Skeletal muscle cell (primary cell): ENCODE results near the gene BMP6.

ENCODE experiments used
- DNase-seq: peaks from one replicate; pipeline ENCODE4 v3.0.0-alpha.2; 2010; ENCODE audit warnings: low read depth
- H3K4me3 ChIP-seq: 2 replicates; pipeline ENCODE4 v1.5.1; 2011; ENCODE audit warnings: low read depth, mild to moderate bottlenecking, control low read depth, low read length, moderate library complexity

The BMP6 gene

DNA sequence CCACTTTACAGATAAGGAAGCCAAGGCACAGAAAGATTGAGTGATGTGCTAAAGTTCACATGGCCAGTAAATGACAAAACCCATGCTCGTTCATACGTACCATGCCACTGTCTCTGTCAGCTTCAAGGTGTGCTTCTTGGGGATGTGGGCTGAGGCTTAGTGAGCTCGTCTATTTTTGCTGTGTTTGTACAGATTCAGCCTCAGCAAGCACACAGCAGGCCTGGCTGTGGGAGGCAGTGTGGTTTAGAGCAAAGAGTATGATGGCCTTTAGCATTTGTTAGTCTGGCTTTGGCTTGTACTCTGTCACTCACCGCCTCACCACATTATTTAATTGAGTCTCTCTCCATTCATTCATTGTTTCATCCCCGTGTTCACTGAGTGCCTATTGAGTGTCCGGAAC, 55.3 kb downstream of the BMP6 start:
- no peak for DNase-seq
- H3K4me3 ChIP-seq = no peak overlapping the region

DNA sequence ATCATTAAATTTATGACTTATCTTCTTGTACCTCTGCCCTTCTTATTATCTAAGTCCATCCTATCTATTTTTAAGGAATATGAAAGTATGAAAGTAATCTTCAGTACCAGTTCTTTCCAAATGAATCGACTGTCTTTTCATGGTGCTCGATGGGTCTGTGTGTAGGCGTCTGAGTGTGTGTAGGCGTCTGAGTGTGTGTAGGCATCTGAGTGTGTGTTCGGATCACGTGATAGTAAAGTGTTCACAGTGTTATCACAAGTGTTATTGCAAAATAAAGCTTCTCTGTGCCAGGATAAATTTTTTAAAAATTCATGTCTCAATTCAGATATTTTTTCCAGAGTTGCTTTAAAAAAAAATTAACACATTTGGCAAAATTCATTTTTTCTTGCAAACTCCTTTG, 58.3 kb downstream of the BMP6 start:
- DNase-seq = no peak

DNA sequence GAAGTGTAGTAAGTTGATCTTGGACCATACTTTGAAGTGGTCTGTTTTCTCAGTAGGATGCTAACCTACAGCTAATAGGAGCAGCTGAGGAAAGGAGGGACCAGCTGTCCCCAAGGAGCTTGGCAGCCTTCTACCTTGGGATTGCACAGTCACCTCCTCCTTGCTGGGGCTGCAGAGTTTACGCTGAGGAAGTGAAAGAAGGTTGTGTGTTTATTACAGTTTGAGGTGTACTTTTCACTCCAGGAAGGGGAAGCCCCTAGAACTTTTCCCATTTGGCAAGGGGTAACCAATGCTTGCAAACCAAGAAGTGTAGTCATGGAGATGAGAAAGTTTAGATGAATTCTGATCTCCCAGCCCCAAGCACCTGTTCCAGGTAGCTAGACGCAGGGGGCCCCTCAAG, 58.8 kb downstream of the BMP6 start:
- no peak overlapping the region for H3K4me3 ChIP-seq
- no peak for DNase-seq

More for the DNA sequence above, 58.3 kb downstream of the BMP6 start:
- no peak overlapping the region for H3K4me3 ChIP-seq

DNA sequence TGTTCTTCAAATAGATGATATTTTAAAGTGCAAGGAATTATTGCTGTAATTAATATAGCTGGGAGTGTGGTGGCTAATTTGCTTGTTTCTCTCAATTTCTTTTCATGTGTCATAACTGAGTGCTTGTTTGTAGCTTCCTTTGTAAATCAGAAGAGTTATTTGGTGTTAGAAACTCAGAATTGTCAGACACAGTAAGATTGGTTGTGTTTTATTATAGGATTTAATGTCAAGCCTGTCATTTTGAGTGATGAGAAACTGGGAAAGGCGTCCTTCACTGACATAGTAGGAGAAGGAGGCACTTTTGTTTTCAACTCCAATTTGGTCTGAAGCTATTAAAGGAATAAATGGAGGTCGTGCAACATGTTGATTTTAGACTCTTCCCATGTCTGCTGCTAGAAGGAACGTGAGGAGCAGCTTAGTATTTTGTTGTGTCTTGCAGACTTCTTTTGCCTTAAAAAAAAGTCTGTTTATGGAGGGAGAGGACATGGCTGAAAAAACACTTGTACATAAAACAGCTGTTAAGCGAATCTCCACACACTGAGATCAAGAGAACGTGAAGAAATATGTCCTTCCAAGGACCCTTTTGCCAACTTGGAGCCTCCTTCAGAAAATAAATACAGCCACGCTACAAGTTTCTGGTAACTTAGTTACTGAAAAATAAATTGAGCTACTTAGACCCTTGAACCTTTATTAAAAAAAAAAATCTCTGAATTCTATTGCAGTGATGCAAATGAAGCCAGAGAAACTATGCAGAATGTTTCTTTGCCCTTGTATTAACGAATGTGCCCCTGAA, 59.5 kb downstream of the BMP6 start:
- H3K4me3 ChIP-seq = no peak overlapping the region
- no peak for DNase-seq

DNA sequence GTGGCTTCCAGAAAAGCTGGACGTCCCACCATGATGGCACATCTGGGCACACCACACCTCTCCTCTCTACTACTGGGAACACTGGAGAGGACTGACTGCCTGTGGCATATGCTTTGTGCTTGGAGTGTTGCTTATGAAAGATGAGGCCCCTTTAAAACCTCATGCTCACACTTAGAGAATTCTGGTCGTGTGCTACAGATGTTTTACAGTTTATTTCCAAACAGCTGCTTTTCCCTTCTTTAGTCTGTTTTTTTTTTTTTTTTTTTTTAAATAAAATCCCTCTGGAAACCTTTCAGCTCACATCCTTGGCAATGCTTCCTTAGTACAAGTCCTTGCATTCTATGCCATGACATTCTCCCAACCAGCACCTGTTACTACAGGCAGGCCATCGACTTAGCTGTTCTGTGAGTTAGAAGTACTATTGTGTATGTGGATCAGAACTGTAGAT, 60.3 kb downstream of the BMP6 start:
- H3K4me3 ChIP-seq = no peak overlapping the region
- DNase-seq = no peak

DNA sequence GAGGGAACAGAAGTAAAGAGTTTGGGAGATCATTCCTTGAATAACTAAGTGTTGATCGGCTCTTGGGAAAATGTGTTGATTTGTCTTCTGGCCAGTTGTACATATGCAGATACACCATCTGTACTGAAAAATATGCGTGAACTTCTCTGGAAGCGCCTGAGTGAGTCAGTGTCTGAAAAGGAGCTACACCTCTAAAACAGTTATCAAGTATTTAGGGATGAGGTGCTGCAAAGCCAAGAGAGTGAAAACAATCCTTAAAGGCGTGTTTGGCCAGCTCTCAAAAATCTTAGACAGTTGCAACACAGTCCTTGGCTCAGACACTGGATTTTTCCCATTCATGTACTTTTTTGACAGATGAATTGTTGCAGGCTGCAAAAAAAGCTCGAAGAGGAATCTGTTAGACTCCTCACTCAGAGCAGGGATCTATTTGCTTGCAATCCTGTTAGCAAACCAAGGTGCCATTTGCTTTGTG, 61.3 kb downstream of the BMP6 start:
- peak; percentile 77 for DNase-seq
- H3K4me3 ChIP-seq = no peak overlapping the region

DNA sequence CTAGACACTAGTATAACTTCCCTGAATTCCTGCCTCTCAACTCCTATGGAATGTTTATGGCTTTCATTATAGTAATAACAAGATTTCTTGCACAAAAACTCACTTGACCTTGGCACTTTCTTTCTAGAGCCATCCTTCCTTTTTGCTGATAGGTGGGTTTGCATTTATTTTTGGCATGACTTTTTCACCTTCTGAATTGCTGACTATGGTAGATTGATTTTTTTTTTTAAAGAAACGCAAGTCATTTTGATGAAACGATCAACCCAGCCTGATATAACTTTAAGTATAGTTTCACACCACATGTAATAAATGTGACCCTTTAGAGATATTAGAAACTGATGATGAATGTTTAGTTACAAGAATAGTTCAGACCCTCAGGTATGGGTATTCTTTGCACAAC, 61.8 kb downstream of the BMP6 start:
- H3K4me3 ChIP-seq = no peak overlapping the region
- no peak for DNase-seq

DNA sequence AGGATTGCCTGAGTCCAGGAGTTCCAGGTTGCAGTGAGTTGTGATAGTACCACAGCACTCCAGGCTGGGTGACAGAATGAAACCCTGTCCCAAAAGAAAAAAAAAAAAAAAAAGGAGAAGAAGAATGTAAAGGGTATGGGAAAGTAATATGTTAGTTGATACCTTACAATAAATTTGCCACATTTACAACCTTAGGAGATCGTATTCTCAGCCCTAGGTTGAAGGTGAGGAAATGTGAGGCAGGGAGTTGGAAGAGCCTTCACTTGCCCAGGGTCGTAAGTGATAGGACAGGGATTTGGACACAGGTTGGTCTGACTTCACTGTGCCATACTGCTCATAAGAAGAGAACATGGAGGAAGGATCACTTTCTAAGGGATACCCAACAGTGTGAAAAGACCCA, 68.6 kb downstream of the BMP6 start:
- no peak for DNase-seq
- H3K4me3 ChIP-seq = no peak overlapping the region

DNA sequence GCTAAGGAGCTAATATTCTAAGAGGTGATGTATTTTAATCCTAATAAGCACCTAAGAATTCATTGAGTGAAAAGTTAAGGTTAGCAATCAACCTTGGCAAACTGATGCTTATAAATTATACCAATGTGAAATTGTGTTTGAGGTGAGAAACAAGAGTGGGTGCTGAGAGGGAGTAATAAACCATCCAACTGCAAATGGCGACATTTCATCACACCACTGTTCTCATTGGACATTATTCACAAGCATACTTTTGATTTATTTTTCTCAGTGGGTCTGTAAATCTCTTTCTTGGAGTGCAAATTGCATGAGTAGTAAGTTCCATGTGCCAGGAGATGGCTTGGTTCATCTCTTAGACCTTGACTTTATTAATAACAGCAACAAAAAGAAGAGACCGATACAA, 71.5 kb downstream of the BMP6 start:
- DNase-seq = no peak
- no peak overlapping the region for H3K4me3 ChIP-seq

DNA sequence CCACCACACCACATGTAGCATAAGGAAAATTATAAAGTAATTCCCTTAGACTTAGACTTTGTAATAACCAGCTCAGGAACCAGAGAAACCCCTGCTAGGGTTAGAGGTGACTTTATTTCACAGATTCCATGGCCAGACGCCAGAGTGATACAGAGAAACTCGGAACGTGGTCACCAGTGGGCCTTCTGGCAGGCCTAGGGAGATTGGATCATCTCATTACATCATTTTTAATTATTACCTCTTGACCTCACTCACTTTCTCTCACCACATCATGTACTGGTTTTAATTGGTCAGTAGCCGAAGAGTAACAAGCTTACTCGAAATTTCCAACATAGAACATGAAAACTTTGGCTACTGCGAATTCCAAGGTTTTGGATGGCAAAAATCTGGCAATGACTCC, 72.9 kb downstream of the BMP6 start:
- H3K4me3 ChIP-seq = no peak overlapping the region
- no peak for DNase-seq

DNA sequence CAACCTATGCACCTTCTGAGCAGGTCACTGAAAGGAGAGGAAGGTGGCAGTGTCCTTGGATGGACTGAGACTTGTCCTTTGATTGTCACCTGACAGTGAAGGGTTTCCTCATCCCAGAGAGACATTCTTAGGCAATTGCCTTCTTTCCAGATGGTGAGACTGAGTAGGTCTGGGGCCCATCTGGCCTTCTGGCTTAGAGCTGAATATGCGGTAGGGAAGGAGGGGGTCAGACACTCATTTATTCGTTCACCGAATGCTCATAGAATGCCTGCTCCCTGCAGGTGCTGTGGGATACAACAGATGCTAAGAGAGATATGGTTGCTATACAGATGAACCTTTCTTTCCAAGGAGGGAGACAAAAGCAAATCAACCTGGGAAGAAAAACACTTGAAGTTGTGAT, 76.8 kb downstream of the BMP6 start:
- DNase-seq = no peak
- H3K4me3 ChIP-seq = no peak overlapping the region

DNA sequence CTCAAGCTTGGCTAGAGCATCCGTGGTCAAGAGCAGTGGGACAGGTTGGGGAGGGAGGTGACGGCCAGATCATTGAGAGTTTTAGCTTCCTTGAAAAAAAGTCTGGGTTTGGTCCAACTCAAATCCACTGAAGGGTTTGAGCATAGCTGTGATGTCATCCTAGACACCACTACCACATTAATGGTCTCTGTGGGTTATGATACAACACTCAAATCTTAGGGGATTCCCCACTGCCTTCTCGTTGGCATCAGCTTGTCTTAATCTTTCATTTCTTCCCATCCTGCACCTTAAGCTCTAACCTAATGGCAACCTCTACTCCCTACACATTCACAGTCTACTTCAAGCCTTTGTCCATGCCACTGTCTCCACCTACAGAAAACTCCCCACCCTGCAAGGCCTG, 77.3 kb downstream of the BMP6 start:
- no peak overlapping the region for H3K4me3 ChIP-seq
- DNase-seq = no peak

DNA sequence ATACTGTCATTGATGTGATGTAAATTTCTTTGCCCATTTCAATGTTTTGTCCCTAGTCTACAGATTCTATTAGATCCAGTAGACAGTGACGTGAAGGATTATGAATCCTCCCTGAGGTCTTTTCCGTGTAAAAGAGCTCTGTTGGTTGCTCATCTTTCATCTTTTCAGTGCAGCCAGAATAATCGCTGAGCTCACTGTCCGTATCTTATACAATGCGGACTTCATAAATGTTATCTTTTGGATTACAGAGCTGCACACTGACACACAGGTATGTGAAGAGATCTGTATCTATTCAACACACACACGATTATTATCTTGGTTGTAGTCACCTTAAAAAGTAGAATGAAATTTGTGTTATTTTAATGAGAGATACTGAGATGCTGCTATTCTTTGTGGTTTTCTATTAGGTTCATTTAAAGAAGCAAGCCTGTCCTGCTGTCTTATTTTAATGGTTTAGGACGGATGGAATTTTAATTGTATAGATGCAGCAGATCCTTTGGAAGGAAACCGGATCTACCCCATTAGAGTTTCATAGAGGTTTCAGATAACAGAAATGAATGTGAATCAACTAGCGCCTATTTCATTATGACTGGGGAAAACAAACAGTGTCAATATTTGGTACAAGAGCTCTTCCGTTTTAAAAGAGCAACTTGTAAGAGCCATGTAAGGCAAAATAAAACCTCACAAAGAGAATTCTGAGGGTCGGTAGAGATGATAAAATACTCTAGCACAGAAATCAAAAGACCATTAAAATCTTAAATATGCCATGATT, 79.4 kb downstream of the BMP6 start:
- no peak for DNase-seq
- H3K4me3 ChIP-seq = no peak overlapping the region

DNA sequence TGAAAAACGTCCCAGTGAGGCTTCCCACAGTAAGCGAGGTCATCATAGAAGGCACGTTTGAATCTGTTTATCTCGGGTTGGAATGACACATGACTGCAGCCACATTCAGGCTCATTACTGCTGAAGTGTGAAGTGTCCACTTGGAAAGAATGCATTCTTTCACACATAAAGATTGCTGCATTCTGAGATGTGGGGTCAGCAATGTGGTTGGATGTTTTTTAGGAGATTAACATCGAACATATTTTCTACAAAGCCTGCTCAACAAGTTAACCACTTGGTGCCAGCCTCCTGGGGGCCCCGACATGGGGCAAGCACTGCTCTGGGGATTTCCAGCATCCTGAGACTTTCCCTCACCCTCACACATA, 79.9 kb downstream of the BMP6 start:
- H3K4me3 ChIP-seq = no peak overlapping the region
- DNase-seq = no peak

DNA sequence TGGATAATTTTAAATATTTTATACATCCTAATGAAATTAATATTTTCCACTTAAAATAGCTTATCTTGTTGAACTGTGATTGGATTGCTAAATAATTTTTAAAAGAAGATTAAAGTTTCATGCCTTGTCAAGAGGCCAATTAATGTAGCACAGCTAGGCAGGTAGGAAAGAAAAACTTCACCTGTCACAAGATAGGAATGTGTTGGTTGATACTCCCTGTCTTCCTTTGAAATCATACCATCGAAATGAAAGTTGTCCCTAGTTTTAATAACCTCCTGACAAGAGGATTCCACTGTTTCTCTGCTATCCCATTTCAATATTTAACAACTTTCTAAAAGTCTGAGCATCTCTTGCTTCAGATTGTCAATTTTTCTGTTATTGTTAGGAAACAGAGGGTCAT, 80.8 kb downstream of the BMP6 start:
- DNase-seq = no peak
- no peak overlapping the region for H3K4me3 ChIP-seq

DNA sequence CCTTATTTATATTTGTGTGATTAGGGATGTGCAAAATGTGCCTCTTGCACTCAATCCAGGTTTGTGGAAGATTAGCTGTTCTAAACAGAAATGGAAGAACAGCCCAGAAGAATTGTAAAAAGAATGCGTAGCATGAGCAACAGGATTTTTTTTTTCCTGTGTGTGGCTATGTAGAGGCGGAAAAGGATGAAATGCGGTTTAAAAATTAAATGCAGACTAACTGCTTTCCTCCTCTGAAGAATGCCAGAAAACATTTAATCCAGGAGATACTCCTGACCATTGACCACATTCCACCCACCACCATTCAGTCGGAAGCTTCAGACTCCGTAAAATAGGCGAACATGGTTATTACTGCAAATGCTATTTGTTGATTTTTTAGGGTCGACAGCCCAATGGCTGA, 83.4 kb downstream of the BMP6 start:
- DNase-seq = no peak
- no peak overlapping the region for H3K4me3 ChIP-seq

DNA sequence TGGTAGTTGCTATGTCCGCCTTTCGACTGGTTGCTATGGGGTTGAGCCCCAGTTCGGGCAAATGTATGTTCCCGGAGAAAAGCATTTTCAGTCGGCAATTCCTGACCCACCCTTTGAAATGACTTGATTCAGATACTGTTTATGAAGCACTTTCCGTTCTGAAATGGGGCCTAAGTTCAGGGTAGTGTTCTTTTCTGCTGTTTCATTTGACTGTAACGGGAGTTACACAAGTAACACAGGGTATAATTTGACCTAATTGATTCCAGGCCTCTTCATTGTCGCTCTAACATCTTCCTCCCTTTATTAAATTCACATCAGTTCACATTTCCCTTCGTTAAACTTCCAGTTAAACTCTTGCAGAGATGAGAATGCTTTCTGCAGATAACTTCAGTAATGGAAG, 85.5 kb downstream of the BMP6 start:
- DNase-seq = no peak
- no peak overlapping the region for H3K4me3 ChIP-seq

DNA sequence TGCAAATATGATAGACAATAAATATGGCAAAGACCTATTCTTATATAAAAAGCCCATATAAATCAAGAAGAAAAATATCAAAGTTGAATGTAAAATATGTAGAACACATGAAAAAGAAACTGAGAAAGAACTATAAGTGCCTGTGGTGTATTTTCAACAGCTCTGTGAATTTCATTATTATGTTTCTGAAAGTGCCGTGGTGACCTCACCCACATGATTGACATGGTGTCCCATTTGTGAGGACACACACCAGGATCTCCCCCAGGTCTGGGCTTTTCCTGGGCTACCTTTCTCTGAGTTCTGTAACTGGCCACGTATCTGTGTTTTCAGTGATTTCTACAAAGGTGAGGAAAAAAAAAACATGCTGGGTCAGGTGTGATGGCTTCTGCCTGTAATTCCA, 86.7 kb downstream of the BMP6 start:
- DNase-seq = no peak
- H3K4me3 ChIP-seq = no peak overlapping the region

DNA sequence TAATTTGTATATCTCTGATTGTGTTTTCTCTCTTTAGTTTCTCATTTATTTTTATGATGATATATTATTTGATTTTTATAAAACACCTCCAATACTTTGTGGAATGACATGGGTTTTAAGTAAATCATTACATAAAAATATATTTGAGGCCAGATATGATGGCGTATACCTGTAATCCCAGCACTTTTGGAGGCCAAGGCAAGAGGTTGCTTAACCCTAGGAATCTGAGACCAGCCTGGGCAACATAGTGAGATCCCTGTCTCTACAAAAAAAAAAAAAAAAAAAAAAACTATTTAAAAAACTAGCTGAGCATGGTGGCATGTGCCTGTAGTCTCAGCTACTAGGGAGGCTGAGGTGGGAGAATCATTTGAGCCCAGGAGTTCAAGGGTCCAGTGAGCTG, 87.3 kb downstream of the BMP6 start:
- DNase-seq = no peak
- H3K4me3 ChIP-seq = no peak overlapping the region

DNA sequence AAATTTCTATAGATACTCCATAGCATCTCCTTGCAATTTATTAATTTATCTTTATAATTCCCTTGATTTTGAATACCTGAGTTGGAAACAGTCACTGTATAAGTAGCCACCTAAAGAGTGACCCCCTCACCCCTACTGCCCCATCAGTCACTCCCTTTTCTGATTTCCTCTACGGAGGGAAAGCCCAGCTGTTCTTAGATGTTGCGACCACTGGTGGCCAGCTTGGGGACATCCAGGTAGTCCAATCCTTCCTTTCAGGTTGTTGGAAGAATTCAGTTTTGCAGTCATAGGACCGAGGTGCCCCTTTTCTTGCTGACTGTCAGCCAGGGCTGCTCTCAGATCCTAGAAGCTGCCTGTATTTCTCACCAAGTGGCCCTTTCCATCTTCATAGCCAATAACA, 87.8 kb downstream of the BMP6 start:
- no peak overlapping the region for H3K4me3 ChIP-seq
- DNase-seq = no peak

DNA sequence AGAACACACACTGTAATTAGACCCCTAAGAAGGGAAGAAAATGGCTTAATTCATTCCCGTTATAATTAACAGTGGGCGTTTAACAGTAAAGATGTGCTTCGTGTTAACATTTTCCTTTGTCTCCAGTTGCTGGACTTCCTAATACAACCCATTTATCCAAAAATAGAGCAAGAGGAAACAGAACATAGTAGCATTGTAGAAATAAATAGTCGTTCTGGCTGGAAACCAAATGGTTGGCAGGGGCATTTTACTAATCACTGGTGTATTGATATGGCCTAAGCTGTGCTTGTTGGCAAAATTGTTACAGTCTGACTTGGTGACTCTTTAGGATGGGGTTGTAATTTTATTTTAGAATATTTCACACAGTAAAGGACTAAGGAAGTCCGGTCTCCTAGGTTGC, 89.8 kb downstream of the BMP6 start:
- H3K4me3 ChIP-seq = no peak overlapping the region
- DNase-seq = no peak
